ENCODE results near the gene PKIG. TPM values are rescaled to one million over a fixed set of nuclear protein-coding genes. Genes with fewer than 3 reads are reported as not detected.

Gene PKIG
- 40.6 and 64.6 TPM in 2 replicates for total RNA-seq (ENCODE audit: low replicate concordance)

- Histone ChIP-seq H3K9ac (no peak within 1 kb of the TSS), H2AFZ (replicated peaks) (no peak within 1 kb of the TSS), H3K9me3 (ENCODE audit: low read depth) (no peaks in the 10 kb centered on the region), H3K27ac (no peak within 1 kb of the TSS), H3K4me3 (no peak within 1 kb of the TSS), H3K4me1 (peaks cover 30% of the 10 kb centered on the region), H3K27me3 (no peaks in the 10 kb centered on the region), H4K20me1 (ENCODE audit: low read depth) (peaks cover 6% of the 10 kb centered on the region), H3K4me2 (peak within 1 kb of the TSS; percentile 33), H3F3A (ENCODE audit: low read depth) (peaks cover 8% of the 10 kb centered on the region), H3K79me2 (ENCODE audit: low read depth) (no peaks in the 10 kb centered on the region), H3K36me3 (no peaks in the 10 kb centered on the region)
- Mint-ChIP-seq H3K4me3 (no peak within 1 kb of the TSS), H3K4me1 (peaks cover 34% of the 10 kb centered on the region), H3K9me3 (peaks cover 2% of the 10 kb centered on the region), H3K27ac (peak within 1 kb of the TSS; percentile 18), H3K27me3 (ENCODE audit: insufficient read depth, low read depth) (peaks cover 2% of the 10 kb centered on the region), H3K36me3 (peaks cover 1% of the 10 kb centered on the region)
- TF ChIP-seq EZH2phosphoT487 (IDR thresholded peaks at IDR 0.05) (no peak), EZH2 (IDR thresholded peaks at IDR 0.05) (no peak), CTCF (IDR thresholded peaks at IDR 0.05) (no peak)
- peak; percentile 54 for DNase-seq (ENCODE audit: low spot score)
Observed at GRCh38 chr20:44582311-44583025, at the start of gene PKIG. Gene PKIG, plus strand, starts transcription at chr20:44582579. Its CDS starts 31,978 bp downstream, at chr20:44614557.

DNA sequence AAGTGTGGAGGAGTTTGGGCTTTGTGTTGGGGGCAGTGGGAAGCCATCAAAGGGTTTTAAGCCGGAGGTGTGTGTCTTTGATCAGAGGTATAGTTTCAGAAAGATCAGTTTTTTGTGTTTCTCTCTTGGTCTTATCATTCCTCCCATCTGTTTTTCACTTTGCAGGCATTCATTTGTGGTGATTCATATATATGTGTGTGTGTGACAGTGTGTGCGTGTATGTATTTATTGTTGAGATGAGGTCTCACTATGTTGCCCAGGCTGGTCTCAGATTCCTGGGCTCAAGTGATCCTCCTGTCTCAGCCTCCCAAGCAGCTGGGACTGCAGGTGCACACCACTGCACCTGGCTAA is 49.4 kb upstream of the PKIG start:
- no peak overlapping the region for H3K9ac ChIP-seq
- no peak overlapping the region for H3K27ac Mint-ChIP-seq

GRCh38 chr20:44533928-44534327 is 48.5 kb upstream of the PKIG start:
- Histone ChIP-seq H3K4me3 (no peak overlapping the region), H3F3A (ENCODE audit: low read depth) (no peaks in the 10 kb centered on the region), H2AFZ (replicated peaks) (no peak overlapping the region), H3K4me2 (no peak overlapping the region), H3K36me3 (no peaks in the 10 kb centered on the region), H3K27ac (no peak overlapping the region), H3K79me2 (ENCODE audit: low read depth) (peaks cover 44% of the 10 kb centered on the region), H4K20me1 (ENCODE audit: low read depth) (no peaks in the 10 kb centered on the region), H3K27me3 (no peaks in the 10 kb centered on the region), H3K9me3 (ENCODE audit: low read depth) (no peaks in the 10 kb centered on the region), H3K4me1 (peaks cover 8% of the 10 kb centered on the region), H3K9ac (no peak overlapping the region)
- TF ChIP-seq EZH2 (IDR thresholded peaks at IDR 0.05) (no peak), CTCF (IDR thresholded peaks at IDR 0.05) (no peak), EZH2phosphoT487 (IDR thresholded peaks at IDR 0.05) (no peak)
- H3K4me3 Mint-ChIP-seq: no peak overlapping the region
- H3K36me3 Mint-ChIP-seq: no peaks in the 10 kb centered on the region
- peaks cover 2% of the 10 kb centered on the region for H3K27me3 Mint-ChIP-seq (ENCODE audit: insufficient read depth, low read depth)
- H3K4me1 Mint-ChIP-seq: peaks cover 5% of the 10 kb centered on the region
- no peak overlapping the region for H3K27ac Mint-ChIP-seq
- H3K9me3 Mint-ChIP-seq: no peaks in the 10 kb centered on the region
- no peak for DNase-seq (ENCODE audit: low spot score)

More for the DNA sequence above, 49.4 kb upstream of the PKIG start:
- Mint-ChIP-seq H3K4me1 (peaks cover 5% of the 10 kb centered on the region), H3K4me3 (no peak overlapping the region), H3K9me3 (no peaks in the 10 kb centered on the region), H3K36me3 (no peaks in the 10 kb centered on the region), H3K27me3 (ENCODE audit: insufficient read depth, low read depth) (peaks cover 2% of the 10 kb centered on the region)
- Histone ChIP-seq H3K27ac (no peak overlapping the region), H2AFZ (replicated peaks) (no peak overlapping the region), H3K4me2 (peak overlapping the region; percentile 89), H3F3A (ENCODE audit: low read depth) (no peaks in the 10 kb centered on the region), H3K79me2 (ENCODE audit: low read depth) (peaks cover 39% of the 10 kb centered on the region), H3K4me1 (peaks cover 8% of the 10 kb centered on the region), H3K9me3 (ENCODE audit: low read depth) (no peaks in the 10 kb centered on the region), H3K4me3 (peak overlapping the region; percentile 84), H4K20me1 (ENCODE audit: low read depth) (no peaks in the 10 kb centered on the region), H3K27me3 (no peaks in the 10 kb centered on the region), H3K36me3 (no peaks in the 10 kb centered on the region)
- no peak for TF ChIP-seq CTCF (IDR thresholded peaks at IDR 0.05)
- no peak for DNase-seq (ENCODE audit: low spot score)
